Body of pancreas (tissue), 4 donors: ENCODE measurements around the gene SUPT20HL2.

ENCODE experiments used
- CTCF ChIP-seq, 7 experiments: fragments of 450-650 bp in 4 of 7; fragments of 200-600 bp in 3 of 7; sonication (generic) in 3 of 7; IDR thresholded peaks; one replicate each; pipeline ENCODE4 v1.5.1; 2016 to 2019; ENCODE audit warnings: antibody characterized with exemption in 7 of 7
- POLR2A ChIP-seq, 3 donors: fragments of 450-650 bp; IDR thresholded peaks; one replicate each; pipeline ENCODE4 v1.6.1; 2016; ENCODE audit warnings: antibody characterized with exemption in 3 of 3, mild to moderate bottlenecking in 2 of 3

DNA sequence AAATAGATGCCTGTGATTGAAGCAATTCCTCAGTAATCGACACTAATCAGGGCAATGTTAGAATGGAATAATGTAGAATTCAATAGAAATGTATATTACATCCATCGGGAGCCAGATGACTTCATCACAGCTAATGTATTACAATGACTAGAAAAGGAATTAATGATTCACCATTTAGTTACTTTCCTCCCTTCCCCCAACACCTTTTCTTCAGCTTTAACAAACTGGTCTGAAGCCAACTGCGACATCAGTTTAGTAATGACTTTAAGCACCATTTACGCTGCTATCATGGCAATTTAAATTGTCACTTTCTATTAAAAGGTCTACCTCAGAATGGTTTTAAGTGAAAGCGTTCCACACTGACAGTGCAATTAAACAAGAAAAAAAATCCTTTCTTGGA lies 45.1 kb downstream of the SUPT20HL2 start:
- no peak for TF ChIP-seq CTCF (IDR thresholded peaks at IDR 0.05)
- TF ChIP-seq POLR2A (IDR thresholded peaks at IDR 0.05), result no peak
